NT2/D1 (cell line): Measurements from ENCODE around the gene UBAC2.

Source experiments
- YY1 ChIP-seq: IDR thresholded peaks from 2 replicates; pipeline ENCODE4 v1.6.1; 2011; ENCODE audit not compliant: insufficient read length, insufficient read depth
- ZNF274 ChIP-seq: IDR thresholded peaks from 2 replicates; pipeline ENCODE4 v1.6.1; 2011; ENCODE audit warnings: mild to moderate bottlenecking, low read depth, low read length

- no peak for TF ChIP-seq ZNF274
- no peak for TF ChIP-seq YY1
Measured at GRCh38 chr13:99277629-99278028, 77.0 kb downstream of the UBAC2 start.
